ENCODE results near the gene CNNM1.

- TF ChIP-seq CTCF (IDR thresholded peaks at IDR 0.05; ENCODE audit: low read depth, low read length, poor library complexity, severe bottlenecking) (no peak), EZH2phosphoT487 (IDR thresholded peaks at IDR 0.05; ENCODE audit: borderline replicate concordance, low read length) (no peak)
These were observed 109.7 kb downstream of the CNNM1 start for GRCh38 chr10:99438890-99439289.
